Prostate gland (tissue), 2 donors: ENCODE data around the gene MAFG. TPM values are rescaled to one million over a fixed set of nuclear protein-coding genes. Genes with fewer than 3 reads are reported as not detected.

Source experiments
- DNase-seq: peaks from one replicate; pipeline ENCODE4 v3.0.0-alpha.2; 2019; ENCODE audit warnings: low spot score
- H3K27ac ChIP-seq, 2 donors: fragments of 200-600 bp; sonication (generic); 2 replicates each; pipeline ENCODE4 v1.5.1; 2017 to 2019
- H3K27me3 ChIP-seq: fragments of 200-600 bp; sonication (generic); replicated peaks from 2 replicates; pipeline ENCODE4 v1.5.1; 2019; ENCODE audit not compliant: insufficient read depth
- H3K36me3 ChIP-seq, 2 donors: fragments of 200-600 bp; sonication (generic); 1 replicate in 1 of 2; 2 replicates in 1 of 2; pipeline versions ENCODE4 v1.5.1 to v1.8.1; 2017 to 2019
- H3K4me1 ChIP-seq: fragments of 200-600 bp; sonication (generic); replicated peaks from 2 replicates; pipeline ENCODE4 v1.5.1; 2019
- H3K4me3 ChIP-seq, 2 donors: fragments of 200-600 bp; sonication (generic); 2 replicates each; pipeline ENCODE4 v1.5.1; 2017 to 2019
- H3K9me3 ChIP-seq: fragments of 200-600 bp; sonication (generic); 2 replicates; pipeline ENCODE4 v1.5.1; 2017
- POLR2A ChIP-seq: fragments of 450-650 bp; IDR thresholded peaks from one replicate; pipeline ENCODE4 v1.6.1; 2016; ENCODE audit warnings: antibody characterized with exemption, mild to moderate bottlenecking
- POLR2AphosphoS5 ChIP-seq: sonication (generic); formaldehyde crosslinking; IDR thresholded peaks from one replicate; pipeline ENCODE4 v1.6.1; 2017; ENCODE audit warnings: antibody characterized with exemption
- WGBS: methylation state at CpG from one replicate; pipeline ENCODE4 v1.1.5; 2018; 5-methylcytosine and 5-hydroxymethylcytosine counted together
- intact Hi-C: fragments of 100-400 bp; cut with DNase I; formaldehyde crosslinking; loops from one replicate; pipeline ENCODE4 v1.14.2; 2022
- total RNA-seq, 2 donors: library from RNA; depleted of rRNA; stranded (reverse); fragments of >200 nt; gene quantifications; one replicate each; pipeline ENCODE4 v1.1.0, GENCODE V29; 2016
- TF ChIP-seq, protein P1 (sequence below), 4 experiments: fragments of 200-600 bp in 2 of 4; fragments of 450-650 bp in 2 of 4; sonication (generic) in 2 of 4; IDR thresholded peaks; 1 replicate in 3 of 4; 2 replicates in 1 of 4; pipeline ENCODE4 v1.5.1; 2016 to 2019; ENCODE audit warnings: antibody characterized with exemption in 4 of 4, mild to moderate bottlenecking in 2 of 4, moderate library complexity in 2 of 4

MAFG gene
- total RNA-seq, 2 donors from 2014 or later, result 11.3 to 27.7 TPM

DNA sequence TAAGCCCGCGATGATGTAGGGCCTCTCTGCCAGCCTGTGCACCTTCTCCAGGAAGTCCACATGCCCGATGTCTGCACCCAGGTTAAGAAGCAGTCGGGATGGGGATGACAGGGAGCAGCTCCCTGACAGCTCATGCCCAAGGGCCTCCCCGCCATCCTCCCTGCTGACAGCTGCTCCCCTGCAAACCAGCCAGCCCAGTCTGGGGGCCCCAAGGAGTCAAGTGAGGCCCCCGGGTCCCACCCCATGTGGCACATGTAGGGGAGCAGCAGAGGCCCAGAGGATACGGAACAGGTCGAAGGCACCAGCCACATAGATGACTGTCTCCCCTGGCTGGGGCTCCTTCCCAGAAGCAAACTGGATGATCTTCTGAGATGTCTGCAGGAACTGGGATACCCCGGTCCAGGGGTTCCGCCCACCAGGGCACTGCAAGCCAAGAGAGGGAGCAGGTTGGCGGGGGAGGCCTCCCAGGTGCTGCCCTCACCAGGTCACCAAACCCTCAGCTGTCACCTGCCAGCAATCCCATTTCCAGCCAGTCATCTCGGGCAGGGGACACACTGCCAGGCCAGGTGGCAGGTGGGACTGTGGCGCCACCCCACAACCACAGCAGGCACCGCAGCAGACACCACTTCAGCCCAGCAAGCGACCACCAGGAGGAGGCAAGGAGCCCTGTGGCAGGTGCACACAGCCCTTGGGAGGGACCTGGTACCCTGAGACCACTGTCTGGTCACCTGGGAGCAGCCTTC, 20.9 kb downstream of the MAFG start:
- no peak for DNase-seq
- Histone ChIP-seq H3K4me1 (peaks cover 10% of the 10 kb centered on the region), H3K9me3 (no peaks in the 10 kb centered on the region), H3K36me3 (no peaks in the 10 kb centered on the region), H3K27ac (no peak overlapping the region), H3K4me3 (no peak overlapping the region), H3K27me3 (no peaks in the 10 kb centered on the region)
- intact Hi-C loops, result no loop called here
- WGBS, result 91% methylated on average over 15 of the region's 15 CpGs
- TF ChIP-seq POLR2A (no peak), POLR2AphosphoS5 (no peak)
- TF ChIP-seq, protein P1, sequence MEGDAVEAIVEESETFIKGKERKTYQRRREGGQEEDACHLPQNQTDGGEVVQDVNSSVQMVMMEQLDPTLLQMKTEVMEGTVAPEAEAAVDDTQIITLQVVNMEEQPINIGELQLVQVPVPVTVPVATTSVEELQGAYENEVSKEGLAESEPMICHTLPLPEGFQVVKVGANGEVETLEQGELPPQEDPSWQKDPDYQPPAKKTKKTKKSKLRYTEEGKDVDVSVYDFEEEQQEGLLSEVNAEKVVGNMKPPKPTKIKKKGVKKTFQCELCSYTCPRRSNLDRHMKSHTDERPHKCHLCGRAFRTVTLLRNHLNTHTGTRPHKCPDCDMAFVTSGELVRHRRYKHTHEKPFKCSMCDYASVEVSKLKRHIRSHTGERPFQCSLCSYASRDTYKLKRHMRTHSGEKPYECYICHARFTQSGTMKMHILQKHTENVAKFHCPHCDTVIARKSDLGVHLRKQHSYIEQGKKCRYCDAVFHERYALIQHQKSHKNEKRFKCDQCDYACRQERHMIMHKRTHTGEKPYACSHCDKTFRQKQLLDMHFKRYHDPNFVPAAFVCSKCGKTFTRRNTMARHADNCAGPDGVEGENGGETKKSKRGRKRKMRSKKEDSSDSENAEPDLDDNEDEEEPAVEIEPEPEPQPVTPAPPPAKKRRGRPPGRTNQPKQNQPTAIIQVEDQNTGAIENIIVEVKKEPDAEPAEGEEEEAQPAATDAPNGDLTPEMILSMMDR (IDR thresholded peaks at IDR 0.05), result no peak

DNA sequence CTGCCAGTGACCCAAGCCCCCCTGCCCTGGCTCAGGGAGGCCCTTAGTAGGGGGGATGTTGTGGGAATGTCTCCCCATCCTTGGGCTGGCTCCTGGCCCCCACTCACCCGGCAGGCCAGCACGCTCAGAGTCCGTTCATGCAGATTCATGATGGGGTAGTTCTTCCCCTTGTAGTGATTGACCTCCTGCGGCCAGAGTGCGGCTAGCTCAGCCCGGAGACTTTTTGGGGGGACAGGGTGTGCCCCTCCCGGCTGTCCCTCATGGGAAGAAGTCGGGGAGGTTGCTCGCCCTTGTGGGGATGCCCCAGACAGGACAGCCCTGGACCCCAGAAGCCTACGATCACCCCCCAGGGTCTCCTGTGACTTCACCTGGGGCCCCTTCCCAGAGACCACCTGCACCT, 21.5 kb downstream of the MAFG start:
- no peak for DNase-seq
- Histone ChIP-seq H3K36me3 (no peaks in the 10 kb centered on the region), H3K4me1 (peaks cover 10% of the 10 kb centered on the region), H3K4me3 (no peak overlapping the region), H3K27ac (no peak overlapping the region), H3K9me3 (no peaks in the 10 kb centered on the region), H3K27me3 (no peaks in the 10 kb centered on the region)
- intact Hi-C loops, result no loop called here
- TF ChIP-seq POLR2AphosphoS5, result no peak
- TF ChIP-seq, protein P1 (IDR thresholded peaks at IDR 0.05), result no peak
- TF ChIP-seq POLR2A, result no peak
- WGBS, result 92% methylated on average over 10 of the region's 10 CpGs

DNA sequence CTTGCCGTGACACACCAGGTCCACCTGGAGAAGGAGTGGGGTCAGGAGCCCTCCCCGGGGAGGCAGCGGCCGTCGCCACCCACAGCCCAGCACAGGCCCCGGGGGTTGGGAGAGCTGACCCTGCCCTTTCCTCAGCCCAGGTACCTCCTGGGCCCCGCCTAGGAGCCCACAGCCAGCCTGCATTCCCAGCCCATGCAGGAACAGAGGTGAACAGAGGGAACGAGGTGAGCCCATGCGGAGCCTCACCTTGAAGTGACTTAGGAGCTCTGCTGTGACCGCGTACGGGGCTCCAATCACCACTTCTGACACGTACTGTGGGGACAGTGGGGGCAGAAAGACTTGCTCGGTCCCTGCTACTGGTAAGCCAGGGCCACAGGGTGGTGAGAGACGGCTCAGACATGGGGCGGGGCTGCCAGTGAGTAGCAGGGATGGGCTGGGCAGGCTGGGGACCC, 22.1 kb downstream of the MAFG start:
- no peak for TF ChIP-seq POLR2AphosphoS5
- TF ChIP-seq, protein P1 (IDR thresholded peaks at IDR 0.05), result no peak
- TF ChIP-seq POLR2A, result no peak
- intact Hi-C loops, result no loop called here
- H3K4me1 ChIP-seq, result peaks cover 10% of the 10 kb centered on the region
- H3K4me3 ChIP-seq, result no peak overlapping the region
- no peaks in the 10 kb centered on the region for H3K9me3 ChIP-seq
- no peaks in the 10 kb centered on the region for H3K36me3 ChIP-seq
- DNase-seq, result no peak
- H3K27ac ChIP-seq, result no peak overlapping the region
- H3K27me3 ChIP-seq, result no peaks in the 10 kb centered on the region
- 94% methylated on average over 16 of the region's 16 CpGs for WGBS

DNA sequence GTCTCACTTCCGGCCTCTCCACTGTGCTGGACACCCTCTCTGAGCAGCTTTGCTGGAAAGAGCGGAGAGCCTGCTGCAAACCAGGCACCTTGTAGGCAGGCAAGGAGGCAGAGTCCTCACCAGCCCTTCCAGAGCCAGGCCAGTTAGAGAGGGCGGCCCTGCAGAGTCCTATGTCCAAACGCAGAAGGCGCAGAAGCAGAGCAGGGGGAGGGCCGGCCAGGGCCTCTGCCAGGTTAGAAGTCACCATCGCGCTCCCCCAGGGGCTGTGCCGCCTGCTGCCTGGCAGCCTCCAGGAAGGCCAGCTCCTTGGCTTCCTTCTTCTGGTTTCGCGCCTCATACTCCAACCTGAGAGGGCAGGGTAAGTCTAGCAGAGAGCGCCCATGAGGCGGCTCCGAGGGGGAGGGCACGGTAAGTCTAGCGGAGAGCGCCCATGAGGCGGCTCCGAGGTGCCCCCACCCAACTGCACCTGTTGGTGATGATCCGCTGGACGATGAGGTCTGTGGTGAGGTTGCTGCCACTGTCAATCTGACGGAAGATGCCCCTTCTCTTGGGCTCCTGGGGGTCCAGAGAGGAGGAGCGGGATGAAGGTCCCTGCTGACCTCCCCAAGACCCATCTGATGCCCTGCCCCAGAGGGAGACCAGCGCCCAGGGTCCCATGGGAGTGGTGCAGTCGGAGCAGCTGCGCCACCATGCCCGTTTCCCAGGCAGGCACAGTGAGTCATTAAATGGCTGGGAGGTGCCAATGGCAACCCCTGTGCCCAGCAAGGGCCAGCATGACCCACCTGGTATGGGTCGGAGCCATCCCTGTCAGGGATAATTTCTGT, 22.7 kb downstream of the MAFG start:
- no peak overlapping the region for H3K4me3 ChIP-seq
- 92% methylated on average over 27 of the region's 28 CpGs for WGBS
- H3K9me3 ChIP-seq, result no peaks in the 10 kb centered on the region
- intact Hi-C loops, result no loop called here
- TF ChIP-seq POLR2AphosphoS5 (no peak), POLR2A (no peak)
- TF ChIP-seq, protein P1 (IDR thresholded peaks at IDR 0.05), result no peak
- H3K4me1 ChIP-seq, result peaks cover 10% of the 10 kb centered on the region
- H3K27me3 ChIP-seq, result no peaks in the 10 kb centered on the region
- DNase-seq, result no peak
- no peak overlapping the region for H3K27ac ChIP-seq
- H3K36me3 ChIP-seq, result no peaks in the 10 kb centered on the region
